ENCODE measurements around the gene EVI5L.

DNA sequence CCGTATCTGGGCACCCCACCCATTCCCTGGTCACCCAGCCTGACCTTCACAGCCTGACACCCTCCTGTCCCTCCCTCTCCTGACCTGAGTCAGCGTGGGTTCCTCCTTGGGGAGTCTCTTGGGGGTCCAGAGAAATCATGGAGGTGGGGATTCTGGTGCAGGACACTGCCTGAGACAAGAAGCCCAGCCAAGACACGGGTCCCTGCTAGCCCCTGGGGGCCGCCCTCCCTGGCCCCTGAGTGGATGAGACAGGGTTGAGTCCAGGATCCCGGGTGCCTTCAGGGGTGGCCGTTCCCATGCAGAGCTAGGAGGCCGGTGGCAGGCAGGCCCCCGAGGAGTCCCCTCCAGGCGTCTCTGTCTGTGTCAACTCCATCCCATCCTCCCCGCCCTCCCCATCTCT, 75.2 kb downstream of the EVI5L start:
- TF ChIP-seq, protein P1, sequence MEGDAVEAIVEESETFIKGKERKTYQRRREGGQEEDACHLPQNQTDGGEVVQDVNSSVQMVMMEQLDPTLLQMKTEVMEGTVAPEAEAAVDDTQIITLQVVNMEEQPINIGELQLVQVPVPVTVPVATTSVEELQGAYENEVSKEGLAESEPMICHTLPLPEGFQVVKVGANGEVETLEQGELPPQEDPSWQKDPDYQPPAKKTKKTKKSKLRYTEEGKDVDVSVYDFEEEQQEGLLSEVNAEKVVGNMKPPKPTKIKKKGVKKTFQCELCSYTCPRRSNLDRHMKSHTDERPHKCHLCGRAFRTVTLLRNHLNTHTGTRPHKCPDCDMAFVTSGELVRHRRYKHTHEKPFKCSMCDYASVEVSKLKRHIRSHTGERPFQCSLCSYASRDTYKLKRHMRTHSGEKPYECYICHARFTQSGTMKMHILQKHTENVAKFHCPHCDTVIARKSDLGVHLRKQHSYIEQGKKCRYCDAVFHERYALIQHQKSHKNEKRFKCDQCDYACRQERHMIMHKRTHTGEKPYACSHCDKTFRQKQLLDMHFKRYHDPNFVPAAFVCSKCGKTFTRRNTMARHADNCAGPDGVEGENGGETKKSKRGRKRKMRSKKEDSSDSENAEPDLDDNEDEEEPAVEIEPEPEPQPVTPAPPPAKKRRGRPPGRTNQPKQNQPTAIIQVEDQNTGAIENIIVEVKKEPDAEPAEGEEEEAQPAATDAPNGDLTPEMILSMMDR (IDR thresholded peaks at IDR 0.05; ENCODE audit: low read depth, low read length, poor library complexity, severe bottlenecking): no peak
- TF ChIP-seq EZH2phosphoT487 (IDR thresholded peaks at IDR 0.05; ENCODE audit: borderline replicate concordance, low read length): no peak
